Epithelial cell of esophagus (primary cell): ENCODE measurements around the gene TALDO1.

Source experiments
- DNase-seq: peaks from one replicate; pipeline ENCODE4 v3.0.0; 2010; ENCODE audit warnings: low read depth
- H3K4me3 ChIP-seq: 2 replicates; pipeline ENCODE4 v1.5.1; 2011; ENCODE audit warnings: mild to moderate bottlenecking, low read length, control low read depth
- TF ChIP-seq, protein P1 (sequence below): IDR thresholded peaks from 2 replicates; pipeline ENCODE4 v1.5.1; 2011; ENCODE audit warnings: low read depth, mild to moderate bottlenecking, low read length, control low read depth, inconsistent platforms; ENCODE audit not compliant: insufficient read depth; ENCODE audit errors: missing control alignments

Gene TALDO1

DNA sequence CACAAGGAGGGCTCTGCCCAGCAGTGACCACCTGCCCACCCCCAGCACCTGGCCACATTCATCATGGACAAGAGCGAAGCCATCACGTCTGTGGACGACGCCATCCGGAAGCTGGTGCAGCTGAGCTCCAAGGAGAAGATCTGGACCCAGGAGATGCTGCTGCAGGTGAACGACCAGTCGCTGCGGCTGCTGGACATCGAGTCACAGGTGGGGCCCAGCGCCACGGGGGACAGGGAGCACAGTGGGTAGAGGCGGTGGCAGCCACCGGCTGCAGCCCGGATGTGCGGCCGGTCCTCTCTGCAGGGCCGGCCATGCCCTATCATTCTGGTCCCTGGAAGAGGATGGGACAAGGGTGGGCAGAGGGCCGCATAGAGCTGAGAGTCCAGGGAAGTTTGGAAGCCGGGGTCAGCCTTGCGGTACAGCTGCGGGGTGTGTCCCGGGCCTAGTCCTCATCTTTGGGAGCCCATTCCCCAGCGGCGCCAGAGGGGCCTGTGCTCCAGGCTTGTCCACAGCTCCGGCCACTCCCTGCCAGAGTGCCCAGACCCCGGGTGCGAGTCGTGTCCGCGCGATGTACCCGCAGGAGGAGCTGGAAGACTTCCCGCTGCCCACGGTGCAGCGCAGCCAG, 27.1 kb upstream of the TALDO1 start:
- no peak overlapping the region for H3K4me3 ChIP-seq

DNA sequence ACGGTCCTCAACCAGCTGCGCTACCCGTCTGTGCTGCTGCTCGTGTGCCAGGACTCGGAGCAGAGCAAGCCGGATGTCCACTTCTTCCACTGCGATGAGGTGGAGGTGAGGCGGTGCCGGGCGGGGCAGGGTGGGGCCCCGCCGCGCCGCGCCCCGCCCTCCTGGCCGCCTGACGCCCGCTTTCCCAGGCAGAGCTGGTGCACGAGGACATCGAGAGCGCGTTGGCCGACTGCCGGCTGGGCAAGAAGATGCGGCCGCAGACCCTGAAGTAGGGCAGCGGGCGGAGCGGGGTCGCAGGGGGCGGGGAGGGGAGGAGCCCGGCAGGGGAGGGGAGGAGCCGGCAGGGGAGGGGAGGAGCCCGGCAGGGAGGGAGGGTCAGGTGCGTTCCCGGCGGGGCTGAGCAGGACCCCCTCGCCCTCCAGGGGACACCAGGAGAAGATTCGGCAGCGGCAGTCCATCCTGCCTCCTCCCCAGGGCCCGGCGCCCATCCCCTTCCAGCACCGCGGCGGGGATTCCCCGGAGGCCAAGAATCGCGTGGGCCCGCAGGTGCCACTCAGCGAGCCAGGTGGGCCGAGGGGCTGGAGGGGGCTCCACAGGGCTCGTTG, 26.5 kb upstream of the TALDO1 start:
- TF ChIP-seq, protein P1, sequence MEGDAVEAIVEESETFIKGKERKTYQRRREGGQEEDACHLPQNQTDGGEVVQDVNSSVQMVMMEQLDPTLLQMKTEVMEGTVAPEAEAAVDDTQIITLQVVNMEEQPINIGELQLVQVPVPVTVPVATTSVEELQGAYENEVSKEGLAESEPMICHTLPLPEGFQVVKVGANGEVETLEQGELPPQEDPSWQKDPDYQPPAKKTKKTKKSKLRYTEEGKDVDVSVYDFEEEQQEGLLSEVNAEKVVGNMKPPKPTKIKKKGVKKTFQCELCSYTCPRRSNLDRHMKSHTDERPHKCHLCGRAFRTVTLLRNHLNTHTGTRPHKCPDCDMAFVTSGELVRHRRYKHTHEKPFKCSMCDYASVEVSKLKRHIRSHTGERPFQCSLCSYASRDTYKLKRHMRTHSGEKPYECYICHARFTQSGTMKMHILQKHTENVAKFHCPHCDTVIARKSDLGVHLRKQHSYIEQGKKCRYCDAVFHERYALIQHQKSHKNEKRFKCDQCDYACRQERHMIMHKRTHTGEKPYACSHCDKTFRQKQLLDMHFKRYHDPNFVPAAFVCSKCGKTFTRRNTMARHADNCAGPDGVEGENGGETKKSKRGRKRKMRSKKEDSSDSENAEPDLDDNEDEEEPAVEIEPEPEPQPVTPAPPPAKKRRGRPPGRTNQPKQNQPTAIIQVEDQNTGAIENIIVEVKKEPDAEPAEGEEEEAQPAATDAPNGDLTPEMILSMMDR = no peak
- no peak overlapping the region for H3K4me3 ChIP-seq
- DNase-seq = peak; percentile 44

More for the DNA sequence above, 27.1 kb upstream of the TALDO1 start:
- TF ChIP-seq, protein P1 = no peak
- DNase-seq = no peak

DNA sequence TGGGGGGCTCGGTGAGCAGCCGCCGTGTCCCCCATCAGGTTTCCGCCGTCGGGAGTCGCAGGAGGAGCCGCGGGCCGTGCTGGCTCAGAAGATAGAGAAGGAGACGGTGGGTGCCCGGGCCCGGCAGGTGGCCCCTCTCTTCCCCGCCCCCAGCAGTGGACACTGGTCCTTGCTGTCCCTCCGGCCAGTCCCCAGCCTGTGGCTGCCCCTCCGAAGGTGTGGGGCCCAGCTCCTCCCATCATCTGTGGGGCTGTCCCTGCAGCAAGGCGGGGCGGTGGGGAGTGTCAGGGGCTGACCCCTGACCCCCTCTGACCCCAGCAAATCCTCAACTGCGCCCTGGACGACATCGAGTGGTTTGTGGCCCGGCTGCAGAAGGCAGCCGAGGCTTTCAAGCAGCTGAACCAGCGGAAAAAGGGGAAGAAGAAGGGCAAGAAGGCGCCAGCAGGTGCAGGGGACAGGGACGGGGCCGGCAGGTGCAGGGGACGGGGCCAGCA, 26.0 kb upstream of the TALDO1 start:
- H3K4me3 ChIP-seq = no peak overlapping the region
- no peak for DNase-seq
- TF ChIP-seq, protein P1 = no peak

DNA sequence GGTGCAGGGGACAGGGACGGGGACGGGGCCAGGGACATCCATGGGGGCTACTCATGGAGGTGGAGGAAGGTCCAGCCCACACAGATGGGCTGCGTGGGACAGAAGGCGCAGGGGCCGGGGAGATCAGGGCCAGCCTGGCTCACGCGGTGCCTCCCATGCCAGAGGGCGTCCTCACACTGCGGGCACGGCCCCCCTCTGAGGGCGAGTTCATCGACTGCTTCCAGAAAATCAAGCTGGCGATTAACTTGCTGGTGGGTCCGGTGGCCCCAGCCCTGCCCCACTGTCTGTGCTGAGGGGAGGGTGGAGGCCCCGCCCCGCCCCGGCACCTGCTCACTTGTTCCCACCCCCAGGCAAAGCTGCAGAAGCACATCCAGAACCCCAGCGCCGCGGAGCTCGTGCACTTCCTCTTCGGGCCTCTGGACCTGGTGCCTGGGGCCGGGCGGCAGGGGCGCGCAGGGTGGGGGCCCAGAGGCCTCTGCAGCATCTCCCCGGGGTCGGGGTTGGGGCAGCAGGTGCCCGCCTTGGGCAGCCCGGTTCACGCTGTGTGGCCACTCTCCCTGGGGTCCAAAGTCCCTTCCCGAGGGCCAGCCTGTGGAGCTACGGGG, 25.4 kb upstream of the TALDO1 start:
- H3K4me3 ChIP-seq = no peak overlapping the region
- TF ChIP-seq, protein P1 = no peak
- DNase-seq = no peak

DNA sequence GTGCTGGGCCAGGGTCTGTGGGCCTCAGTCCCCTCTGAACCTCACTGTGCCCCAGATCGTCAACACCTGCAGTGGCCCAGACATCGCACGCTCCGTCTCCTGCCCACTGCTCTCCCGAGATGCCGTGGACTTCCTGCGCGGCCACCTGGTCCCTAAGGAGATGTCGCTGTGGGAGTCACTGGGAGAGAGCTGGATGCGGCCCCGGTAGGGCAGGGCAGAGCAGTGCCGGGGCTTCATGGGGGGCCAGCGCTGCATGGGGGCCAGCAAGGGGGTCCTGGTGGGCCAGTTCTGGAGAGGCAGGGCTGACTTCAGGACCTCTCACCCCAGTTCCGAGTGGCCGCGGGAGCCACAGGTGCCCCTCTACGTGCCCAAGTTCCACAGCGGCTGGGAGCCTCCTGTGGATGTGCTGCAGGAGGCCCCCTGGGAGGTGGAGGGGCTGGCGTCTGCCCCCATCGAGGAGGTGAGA, 24.9 kb upstream of the TALDO1 start:
- no peak for DNase-seq
- no peak overlapping the region for H3K4me3 ChIP-seq
- TF ChIP-seq, protein P1 = no peak

DNA sequence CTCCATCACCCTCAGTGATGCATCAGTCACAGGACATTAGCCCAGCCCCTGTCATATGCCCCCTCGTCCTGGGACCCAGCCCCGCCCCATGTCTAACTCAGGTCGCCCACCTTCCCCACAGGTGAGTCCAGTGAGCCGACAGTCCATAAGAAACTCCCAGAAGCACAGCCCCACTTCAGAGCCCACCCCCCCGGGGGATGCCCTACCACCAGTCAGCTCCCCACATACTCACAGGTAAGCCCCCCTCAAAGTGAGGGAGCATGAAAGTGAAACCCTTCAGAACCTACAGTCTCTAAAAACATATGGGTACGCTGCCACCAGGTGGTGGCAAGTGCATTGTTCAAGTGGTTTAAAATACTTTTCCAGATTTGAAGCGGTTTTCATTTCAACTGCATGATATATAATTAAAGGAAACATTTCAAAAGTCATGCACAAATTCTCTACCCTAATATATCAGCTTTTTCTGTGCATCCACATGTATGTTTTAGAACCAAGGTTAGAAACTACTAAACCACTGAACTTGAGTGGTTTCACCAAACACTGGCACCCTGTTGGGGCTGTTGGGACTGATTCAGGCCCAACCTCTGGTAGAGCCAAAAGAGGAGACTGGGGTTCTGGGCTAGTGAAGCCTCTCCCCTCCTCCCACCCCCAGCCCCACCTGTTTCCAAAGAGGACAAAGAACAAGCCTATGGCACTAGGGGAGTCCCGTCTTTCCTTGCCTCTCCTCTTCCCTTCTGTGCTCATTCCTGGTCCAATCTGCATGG, 24.0 kb upstream of the TALDO1 start:
- no peak overlapping the region for H3K4me3 ChIP-seq
- peak; percentile 53 for DNase-seq

More for the DNA sequence above, 24.0 kb upstream of the TALDO1 start:
- TF ChIP-seq, protein P1 = peak; percentile 44
